NCI-H2081 treated with DMSO at 0.1 percent for 48 hours (cell line): ENCODE measurements around the gene WNT5A.

Source experiments
- DNase-seq: peaks from one replicate; lab custom pipeline; 2025; lab: John Stamatoyannopoulos, UW

WNT5A gene

DNA sequence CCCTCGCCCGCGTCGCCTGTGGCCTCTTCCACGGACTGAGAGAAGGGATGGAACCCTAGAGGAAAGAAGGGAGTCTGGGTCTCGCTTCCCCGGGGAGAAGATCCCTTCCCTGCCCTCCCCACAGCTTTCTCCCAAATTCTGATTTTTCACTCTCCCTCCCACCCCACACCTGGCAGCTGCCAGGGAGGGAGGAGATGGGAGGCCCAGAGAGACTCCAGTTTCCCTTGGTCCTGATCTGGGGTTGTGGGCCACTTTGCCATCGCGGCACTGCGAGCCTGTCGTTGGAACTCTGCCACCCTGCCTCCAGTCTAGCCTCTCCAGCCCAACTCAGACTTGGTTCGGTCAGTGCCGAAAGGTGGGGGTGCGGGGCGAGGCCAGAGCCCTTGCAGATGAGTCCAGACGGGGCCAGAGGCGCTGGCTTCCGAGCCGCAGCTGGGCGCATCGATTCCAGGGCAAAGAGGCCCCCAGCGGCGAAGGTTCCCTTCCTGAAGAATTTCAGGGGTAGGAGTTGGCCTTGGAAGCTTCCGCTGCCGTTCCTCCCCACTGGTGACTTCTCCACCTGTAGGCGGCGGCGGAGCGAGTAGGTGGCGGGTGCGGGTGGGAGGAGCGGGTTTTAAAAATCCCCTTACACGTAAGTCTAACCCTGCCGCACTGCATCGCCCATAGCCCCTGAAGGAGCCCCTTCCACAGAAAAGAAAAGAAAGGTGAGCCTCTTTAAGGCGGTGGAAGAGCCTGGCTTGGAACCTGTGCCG is 5.2 kb downstream of the WNT5A start:
- no peak for DNase-seq

- no peak for DNase-seq
Measured at GRCh38 chr3:55480911-55481743, 6.0 kb downstream of the WNT5A start.

DNA sequence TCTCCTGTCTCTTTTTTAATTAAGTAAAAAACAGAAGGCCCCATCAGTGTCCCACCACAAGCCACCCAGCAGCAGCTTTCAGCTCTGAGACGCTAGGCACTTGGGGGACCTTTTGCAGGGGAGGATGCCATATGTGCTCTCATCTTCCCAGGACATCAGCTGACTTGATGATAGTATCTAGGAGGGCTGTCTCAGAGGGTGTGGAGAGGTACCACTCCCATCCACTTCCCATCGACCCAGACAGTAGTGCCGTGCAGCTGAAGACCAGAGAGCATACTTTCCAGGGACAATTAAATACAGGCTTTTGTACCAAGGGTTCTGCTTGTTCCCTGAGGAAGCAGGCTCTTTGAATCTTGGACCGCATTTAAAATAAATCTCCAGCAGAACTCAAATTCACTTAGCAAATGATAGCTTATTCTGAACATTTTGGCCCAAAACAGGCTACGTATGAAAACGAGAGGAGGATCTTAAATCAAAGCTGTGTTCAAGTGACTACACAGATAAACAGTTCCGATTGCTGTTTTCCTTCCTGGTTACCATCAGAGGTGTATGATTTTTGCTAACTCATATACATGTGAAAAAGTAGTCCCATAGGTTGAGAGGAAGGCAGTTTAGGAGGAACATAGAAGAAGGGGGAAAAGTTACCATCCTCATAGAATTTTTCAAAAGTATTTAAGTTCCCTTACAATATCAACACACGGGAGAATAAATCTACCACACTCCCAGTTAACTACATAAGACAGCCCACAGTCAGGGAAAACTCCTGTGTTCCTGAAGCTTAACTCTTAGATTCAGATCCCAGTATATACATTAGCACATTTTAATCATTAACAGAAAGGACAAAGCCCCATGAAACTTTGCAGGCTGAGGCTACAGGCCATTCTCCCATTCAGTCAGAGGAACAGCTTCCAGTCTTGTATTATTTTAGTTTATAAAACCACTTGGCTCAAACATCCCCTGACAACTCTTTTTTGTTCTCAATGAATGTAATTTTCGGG is 9.5 kb downstream of the WNT5A start:
- no peak for DNase-seq

GRCh38 chr3:55476515-55476914 is 10.6 kb downstream of the WNT5A start:
- no peak for DNase-seq

DNA sequence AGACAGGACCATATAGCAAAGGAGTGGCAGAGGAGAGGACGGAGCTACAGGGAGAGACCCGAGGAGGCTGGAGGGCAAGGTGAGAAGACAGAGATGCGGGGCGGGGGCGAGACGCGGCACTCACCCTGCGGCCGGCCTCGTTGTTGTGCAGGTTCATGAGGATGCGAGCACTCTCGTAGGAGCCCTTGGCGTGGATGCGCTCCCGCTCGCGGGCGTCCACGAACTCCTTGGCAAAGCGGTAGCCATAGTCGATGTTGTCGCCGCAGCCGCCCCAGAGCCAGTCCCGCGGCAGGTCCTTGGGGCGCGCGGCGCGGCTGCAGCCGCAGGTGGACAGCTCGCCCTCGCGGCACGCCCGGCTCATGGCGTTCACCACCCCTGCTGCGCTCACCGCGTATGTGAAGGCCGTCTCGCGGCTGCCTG is 12.9 kb downstream of the WNT5A start:
- no peak for DNase-seq

GRCh38 chr3:55473788-55474187 is 13.3 kb downstream of the WNT5A start:
- no peak for DNase-seq

DNA sequence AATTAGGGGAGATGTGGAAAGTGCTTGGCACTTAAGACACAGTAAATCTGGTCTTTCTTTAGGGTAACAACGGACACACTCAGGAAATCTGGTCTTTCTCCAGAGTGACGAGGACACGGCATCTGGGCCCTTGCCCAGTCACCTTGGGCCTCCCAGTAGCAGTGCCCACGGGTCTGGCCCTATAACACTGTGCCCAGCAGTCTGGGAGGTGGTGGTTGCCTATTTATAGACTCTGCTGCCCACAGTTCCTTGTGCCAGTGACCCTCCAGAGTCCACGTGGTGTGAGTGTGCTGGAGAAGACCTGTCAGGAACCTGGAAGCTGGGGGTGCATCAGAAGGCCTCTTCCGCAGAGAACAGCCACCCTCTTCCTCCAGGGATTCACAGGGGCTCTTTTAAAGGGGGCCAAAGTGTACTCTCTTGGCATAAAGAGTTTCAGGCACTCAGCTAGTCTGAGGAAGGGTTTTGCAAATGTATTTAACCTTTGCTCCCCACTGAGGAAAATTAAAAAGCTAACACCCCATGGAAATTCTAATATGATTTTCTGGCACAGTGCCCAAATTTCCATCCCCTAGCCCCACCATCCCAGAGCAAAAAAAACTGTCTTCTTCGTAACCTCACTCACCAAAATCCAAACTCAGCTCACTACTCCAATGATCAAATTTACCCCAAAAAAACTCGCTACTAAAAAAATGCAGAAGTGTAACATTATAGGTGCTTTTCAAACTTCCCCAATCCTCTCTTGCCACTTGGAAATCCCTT is 15.4 kb downstream of the WNT5A start:
- DNase-seq: no peak

DNA sequence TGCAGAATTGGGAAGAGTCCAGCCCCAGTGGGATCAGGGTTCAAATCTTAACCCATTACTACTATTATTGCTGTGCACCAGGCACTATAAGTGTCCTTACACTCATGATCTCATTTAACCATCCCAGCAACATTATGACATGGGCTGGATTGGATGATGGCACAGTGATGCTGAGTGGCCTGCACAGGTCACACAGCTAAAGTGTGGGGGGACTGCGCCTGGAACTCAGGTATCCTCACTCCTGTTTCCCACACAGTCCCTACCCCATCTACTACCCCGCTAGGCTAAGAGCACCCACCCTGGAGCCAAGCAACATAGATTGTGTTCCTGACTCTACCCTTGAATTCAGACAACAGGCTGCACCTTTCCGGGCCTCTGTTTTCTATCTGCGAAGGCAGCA is 16.0 kb downstream of the WNT5A start:
- no peak for DNase-seq

DNA sequence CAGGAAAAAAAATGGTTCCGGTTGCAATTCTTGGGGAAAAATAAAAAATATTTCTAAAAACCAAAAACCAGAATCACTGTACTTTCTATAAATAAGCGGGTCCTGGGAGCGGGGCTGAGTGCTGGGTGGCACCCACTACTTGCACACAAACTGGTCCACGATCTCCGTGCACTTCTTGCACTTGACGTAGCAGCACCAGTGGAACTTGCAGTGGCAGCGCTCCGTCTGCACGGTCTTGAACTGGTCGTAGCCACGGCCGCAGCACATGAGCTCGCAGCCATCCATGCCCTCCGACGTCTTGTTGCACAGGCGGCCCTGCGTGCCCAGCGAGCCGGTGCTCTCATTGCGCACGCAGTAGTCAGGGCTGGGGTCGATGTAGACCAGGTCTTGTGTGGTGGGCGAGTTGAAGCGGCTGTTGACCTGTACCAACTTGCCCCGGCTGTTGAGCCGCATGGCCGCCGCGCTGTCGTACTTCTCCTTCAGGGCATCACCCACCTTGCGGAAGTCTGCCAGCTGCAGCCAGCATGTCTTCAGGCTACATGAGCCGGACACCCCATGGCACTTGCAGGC is 17.1 kb downstream of the WNT5A start:
- DNase-seq: no peak

DNA sequence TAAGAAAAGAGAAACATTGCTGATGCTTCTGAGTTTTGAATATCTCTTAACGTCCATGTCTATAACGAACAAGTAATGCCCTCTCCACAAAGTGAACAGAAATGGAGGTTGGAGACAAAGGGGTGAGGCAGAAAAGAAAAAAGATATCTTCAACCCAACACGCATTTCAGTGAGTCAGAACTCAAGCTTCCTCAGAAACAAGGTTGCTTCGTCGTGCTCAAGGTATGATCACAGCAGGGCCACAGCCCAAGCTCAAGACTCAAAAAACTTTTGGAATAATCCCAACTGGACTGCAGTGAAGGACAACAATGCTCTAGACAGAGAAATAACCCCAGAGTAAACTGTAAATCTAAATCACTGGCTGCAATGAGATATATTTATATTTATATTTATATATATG is 18.9 kb downstream of the WNT5A start:
- DNase-seq: no peak

- no peak for DNase-seq
Measured at GRCh38 chr3:55467099-55467498, 20.0 kb downstream of the WNT5A start.

- no peak for DNase-seq
Measured at GRCh38 chr3:55466526-55466925, 20.6 kb downstream of the WNT5A start.

GRCh38 chr3:55461896-55462295 is 25.2 kb downstream of the WNT5A start:
- no peak for DNase-seq

- no peak for DNase-seq
Measured at GRCh38 chr3:55459838-55460237, 27.3 kb downstream of the WNT5A start.

GRCh38 chr3:55458181-55458790 is 28.8 kb downstream of the WNT5A start:
- DNase-seq: no peak

DNA sequence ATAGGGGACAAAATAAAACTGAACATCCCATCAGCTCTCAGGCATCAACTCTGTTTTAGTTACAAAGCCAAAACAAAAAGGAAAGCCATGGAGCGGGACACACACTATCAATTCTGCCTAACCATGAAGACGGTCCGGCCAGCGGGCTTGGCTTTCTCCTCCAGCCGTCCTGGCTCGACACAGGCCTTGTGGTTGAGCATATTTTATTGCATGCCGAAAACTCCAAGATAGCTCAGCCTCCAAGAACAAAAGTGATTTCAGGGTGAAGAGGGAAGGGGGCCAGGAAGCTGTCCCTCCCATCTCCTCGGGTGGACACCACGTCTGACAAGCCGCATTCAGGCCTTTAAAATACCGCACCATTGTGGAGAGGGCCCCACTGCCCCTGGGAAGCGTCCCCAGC is 31.2 kb downstream of the WNT5A start:
- DNase-seq: no peak

GRCh38 chr3:55454611-55455010 is 32.5 kb downstream of the WNT5A start:
- DNase-seq: no peak

- DNase-seq: no peak
Measured at GRCh38 chr3:55453886-55454496, 33.1 kb downstream of the WNT5A start.

GRCh38 chr3:55452886-55453285 is 34.2 kb downstream of the WNT5A start:
- DNase-seq: no peak

DNA sequence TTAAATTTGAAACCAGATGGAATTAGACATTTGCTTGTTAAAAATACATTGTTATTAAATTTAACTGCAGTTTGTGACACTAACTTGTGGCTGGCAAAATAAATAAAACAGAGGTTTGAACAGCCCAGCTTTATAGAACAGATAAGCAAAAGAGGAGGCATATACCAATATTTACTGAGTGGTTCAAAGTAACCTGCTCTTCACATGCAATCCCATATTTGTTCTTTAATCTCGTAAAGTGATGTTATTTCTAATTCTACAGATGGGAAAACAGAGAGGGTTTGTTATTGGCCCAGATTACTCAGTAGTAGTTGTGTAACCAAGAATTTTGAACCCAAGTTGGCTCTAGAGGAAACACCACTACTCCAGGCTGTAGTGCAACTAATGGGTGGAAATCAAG is 37.6 kb downstream of the WNT5A start:
- DNase-seq: no peak
